GM19023 (cell line): ENCODE data around the gene MAGEB4.

ENCODE experiments used
- ATAC-seq: cut with Tn5 transposase; IDR thresholded peaks from one replicate; pipeline ENCODE4 v1.9.1; 2021; ENCODE audit warnings: mild to moderate bottlenecking, moderate library complexity; ENCODE audit not compliant: unreplicated experiment

Gene MAGEB4

GRCh38 chrX:30283456-30284200, 41.8 kb downstream of the MAGEB4 start:
- ATAC-seq = no peak
